BJ (cell line): Measurements from ENCODE around the gene SLC8A3. TPM values are rescaled to one million over a fixed set of nuclear protein-coding genes. Genes with fewer than 3 reads are reported as not detected.

Experiments used
- CTCF ChIA-PET: fragments of 350-600 bp; formaldehyde crosslinking; extraction: SDS; loops from one replicate; lab custom pipeline; 2021; ENCODE audit warnings: antibody characterized with exemption, inconsistent platforms; lab: Yijun Ruan, JAX
- POLR2A ChIA-PET: fragments of 300-600 bp; sonication (Branson Sonifier 250); formaldehyde crosslinking; extraction: SDS; loops from one replicate; lab custom pipeline; 2021; ENCODE audit warnings: antibody characterized with exemption; lab: Charles Lee
- DNase-seq: peaks from one replicate; pipeline ENCODE4 v3.0.0-alpha.2; 2011; ENCODE audit warnings: low read depth
- H3K27me3 ChIP-seq: 2 replicates; pipeline ENCODE4 v1.6.0; 2011; ENCODE audit warnings: low read length; ENCODE audit not compliant: control insufficient read depth, insufficient read depth
- H3K36me3 ChIP-seq: 2 replicates; pipeline ENCODE4 v1.5.1; 2011; ENCODE audit warnings: low read length; ENCODE audit not compliant: control insufficient read depth, insufficient read depth
- H3K4me3 ChIP-seq: 2 replicates; pipeline ENCODE4 v1.5.1; 2011; ENCODE audit warnings: low read depth, mild to moderate bottlenecking, control low read depth, low read length
- CTCF ChIP-seq: IDR thresholded peaks from 2 replicates; pipeline ENCODE4 v1.5.1; 2011; ENCODE audit warnings: low read depth, mild to moderate bottlenecking, control low read depth, inconsistent platforms, low read length, moderate library complexity; ENCODE audit not compliant: insufficient read depth
- polyA plus RNA-seq: library from polyadenylated mRNA; depleted of rRNA; stranded (reverse); fragments of >200 nt; gene quantifications from 2 replicates; pipeline ENCODE4 v1.2.3, GENCODE V29; 2011

SLC8A3 gene
- polyA plus RNA-seq, 1 experiment = 0.07 TPM

GRCh38 chr14:70014406-70015095, 174.2 kb downstream of the SLC8A3 start:
- CTCF ChIA-PET = interaction anchor here (1.3 to 2.1 kb wide), 3 partner anchors 14 to 196 kb away, joined by 3 to 7 read pairs (median 5); no protein-coding TSS in a partner anchor
- no peaks in the 10 kb centered on the region; the same call in 1 of the 2 replicates for H3K27me3 ChIP-seq
- DNase-seq = no peak
- POLR2A ChIA-PET = no interaction called here
- no peaks in the 10 kb centered on the region for H3K36me3 ChIP-seq
- no peak for TF ChIP-seq CTCF
- no peak overlapping the region for H3K4me3 ChIP-seq

- Histone ChIP-seq H3K27me3 (no peaks in the 10 kb centered on the region; the same call in 1 of the 2 replicates), H3K4me3 (no peak overlapping the region), H3K36me3 (no peaks in the 10 kb centered on the region)
- POLR2A ChIA-PET = interaction anchor here (0.6 kb wide), 1 partner anchor 12 kb away, joined by 4 read pairs; no protein-coding TSS in a partner anchor
- peak; percentile 60 for TF ChIP-seq CTCF
- DNase-seq = no peak
- CTCF ChIA-PET = interaction anchor here (0.6 to 1.4 kb wide), 7 partner anchors 11 to 200 kb away, joined by 3 to 6 read pairs (median 3); no protein-coding TSS in a partner anchor
Measured at GRCh38 chr14:70013271-70013873, 175.4 kb downstream of the SLC8A3 start.

- Histone ChIP-seq H3K27me3 (no peaks in the 10 kb centered on the region; the same call in 1 of the 2 replicates), H3K4me3 (no peak overlapping the region), H3K36me3 (no peaks in the 10 kb centered on the region)
- POLR2A ChIA-PET = no interaction called here
- DNase-seq = no peak
- CTCF ChIA-PET = interaction anchor here (0.8 to 1.1 kb wide), 4 partner anchors 9 to 193 kb away, joined by 3 to 6 read pairs (median 3); no protein-coding TSS in a partner anchor
- TF ChIP-seq CTCF = no peak
Measured at GRCh38 chr14:70011708-70012107, 177.0 kb downstream of the SLC8A3 start.

- ChIA-PET CTCF (interaction anchor here (1.1 kb wide), 1 partner anchor 9 kb away, joined by 3 read pairs; no protein-coding TSS in a partner anchor), POLR2A (no interaction called here)
- no peaks in the 10 kb centered on the region for H3K36me3 ChIP-seq
- H3K27me3 ChIP-seq = no peaks in the 10 kb centered on the region; the same call in 1 of the 2 replicates
- H3K4me3 ChIP-seq = no peak overlapping the region
- DNase-seq = no peak
- no peak for TF ChIP-seq CTCF
Measured at GRCh38 chr14:70011098-70011497, 177.7 kb downstream of the SLC8A3 start.

GRCh38 chr14:70009961-70010360, 178.8 kb downstream of the SLC8A3 start:
- ChIA-PET POLR2A (no interaction called here), CTCF (interaction anchor here (0.7 kb wide), 1 partner anchor 45 kb away, joined by 3 read pairs; no protein-coding TSS in a partner anchor)
- Histone ChIP-seq H3K4me3 (no peak overlapping the region), H3K27me3 (no peaks in the 10 kb centered on the region; the same call in 1 of the 2 replicates), H3K36me3 (no peaks in the 10 kb centered on the region)
- no peak for DNase-seq
- no peak for TF ChIP-seq CTCF
